HT1080 (cell line): ENCODE data around the gene ADAR. TPM values are rescaled to one million over a fixed set of nuclear protein-coding genes. Genes with fewer than 3 reads are reported as not detected.

Source experiments
- DNase-seq: peaks from one replicate; pipeline ENCODE4 v3.0.0-alpha.2; 2015; ENCODE audit warnings: low read depth
- total RNA-seq: library from RNA; depleted of rRNA; stranded (reverse); fragments of >200 nt; shearing (Covaris generic); gene quantifications from 2 replicates; pipeline ENCODE4 v1.2.3, GENCODE V29; 2014

Gene ADAR
- total RNA-seq, 1 experiment from 2014 or later: 107 TPM

DNA sequence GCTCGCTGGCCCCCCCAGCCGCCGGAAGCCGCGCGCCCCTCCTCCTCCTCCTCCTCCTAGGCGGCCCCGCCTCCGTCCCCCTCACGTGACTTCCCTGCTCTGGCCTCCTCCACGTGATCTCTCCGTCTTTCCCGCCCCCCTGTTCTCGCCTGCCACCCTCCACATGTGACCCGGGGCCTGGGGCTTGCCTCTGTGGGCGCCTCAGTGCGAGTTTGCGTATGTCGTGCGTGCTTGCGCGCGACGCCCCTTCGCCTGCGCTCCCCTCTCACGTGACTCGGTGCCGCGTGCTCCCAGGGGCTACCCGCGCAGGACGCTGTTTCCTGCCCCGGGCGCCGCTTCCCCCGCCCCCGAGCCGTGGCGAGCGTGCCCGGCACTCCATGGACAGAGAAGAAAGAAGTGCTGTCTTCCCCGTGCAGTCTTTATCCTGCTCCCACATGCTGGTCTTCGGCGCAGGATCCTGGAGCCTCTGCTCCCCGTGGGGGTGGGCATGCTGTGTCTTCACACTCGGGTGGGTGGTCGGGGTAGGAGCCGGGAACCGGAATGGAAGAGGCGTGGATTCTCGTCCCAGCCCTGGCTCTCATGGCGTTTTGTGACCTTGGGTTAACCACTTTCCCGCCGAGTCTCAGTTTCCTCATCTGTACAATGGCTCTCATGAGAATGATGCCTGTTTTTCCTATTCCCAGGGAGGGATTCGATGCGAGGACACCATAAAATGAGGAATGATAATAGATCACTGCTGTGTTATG is 49.1 kb downstream of the ADAR start:
- peak; percentile 98 for DNase-seq

DNA sequence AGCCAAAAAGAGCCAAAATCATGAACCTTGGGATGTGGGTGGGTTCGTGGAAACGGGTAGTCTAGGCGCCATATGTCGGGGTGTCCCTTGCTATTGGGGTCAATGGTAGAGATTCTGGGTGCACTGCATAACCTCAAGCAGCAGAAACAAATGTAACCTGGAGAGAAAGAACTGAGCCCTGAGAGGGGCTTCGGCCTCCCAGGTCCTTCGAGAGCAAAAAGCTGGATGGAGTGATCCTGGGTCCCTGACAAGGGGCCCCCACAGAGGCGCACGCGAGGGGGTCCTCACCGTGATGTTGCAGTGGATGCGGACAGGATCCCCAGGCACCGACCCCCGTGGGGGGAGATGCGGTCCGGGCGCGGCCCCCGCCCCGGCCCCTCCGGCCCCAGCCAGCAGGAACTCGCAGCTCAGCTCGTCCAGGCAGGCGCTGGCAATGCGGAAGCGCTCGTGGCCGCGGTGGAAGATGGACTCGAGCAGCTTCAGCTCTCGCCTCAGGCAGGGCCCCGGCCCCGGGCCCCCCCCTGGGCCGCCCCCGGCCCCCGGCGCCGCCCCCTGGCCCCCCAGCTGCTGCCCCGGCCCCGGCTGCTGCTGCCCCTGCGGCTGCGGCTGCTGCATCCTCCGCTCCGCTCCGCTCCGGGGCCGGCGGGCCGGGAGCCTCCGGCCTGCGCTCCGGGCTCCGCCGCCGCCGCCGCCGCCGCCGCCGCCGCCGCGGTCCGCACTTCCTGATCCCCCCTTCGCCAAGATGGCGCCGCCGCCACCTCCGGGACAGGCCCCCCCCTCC is 49.9 kb downstream of the ADAR start, which contains the start of gene UBE2Q1:
TSS of gene UBE2Q1 (minus strand) at position 724 of the 781 bp plus-strand sequence. CDS start at position 615, 109 bp downstream.
- DNase-seq: no peak

DNA sequence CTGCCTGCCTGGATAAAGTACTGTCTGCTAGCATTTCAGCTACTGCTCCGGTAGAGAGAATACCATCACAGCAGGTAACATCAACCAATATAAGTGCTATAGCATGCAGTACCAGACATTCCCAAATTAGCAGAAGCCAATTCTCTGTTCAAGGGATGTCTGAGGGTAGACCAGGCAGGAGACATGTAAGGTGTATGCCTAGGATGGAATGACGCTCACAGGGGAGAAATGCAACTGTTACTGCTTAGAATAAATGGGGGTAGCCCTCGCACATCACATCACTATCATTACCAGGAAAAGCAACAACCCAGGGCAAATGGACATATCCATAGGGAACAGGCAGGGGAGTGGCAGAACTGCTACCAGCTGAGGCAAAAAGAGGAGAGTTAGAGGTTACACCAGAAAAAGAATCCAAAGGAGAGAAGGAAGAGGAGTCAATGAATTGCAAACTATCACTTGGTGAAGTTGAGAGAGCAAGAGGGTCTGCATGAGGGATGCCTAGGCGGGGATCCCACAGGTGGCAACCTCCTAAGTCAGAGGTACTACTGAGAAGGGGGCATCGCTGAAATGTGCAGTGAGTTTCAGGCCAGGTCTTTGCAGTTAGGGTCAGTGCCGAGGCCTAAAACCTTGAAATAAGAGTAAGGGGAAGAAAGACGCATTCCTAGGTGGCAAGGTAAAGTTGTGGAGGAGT is 50.6 kb downstream of the ADAR start:
- no peak for DNase-seq

DNA sequence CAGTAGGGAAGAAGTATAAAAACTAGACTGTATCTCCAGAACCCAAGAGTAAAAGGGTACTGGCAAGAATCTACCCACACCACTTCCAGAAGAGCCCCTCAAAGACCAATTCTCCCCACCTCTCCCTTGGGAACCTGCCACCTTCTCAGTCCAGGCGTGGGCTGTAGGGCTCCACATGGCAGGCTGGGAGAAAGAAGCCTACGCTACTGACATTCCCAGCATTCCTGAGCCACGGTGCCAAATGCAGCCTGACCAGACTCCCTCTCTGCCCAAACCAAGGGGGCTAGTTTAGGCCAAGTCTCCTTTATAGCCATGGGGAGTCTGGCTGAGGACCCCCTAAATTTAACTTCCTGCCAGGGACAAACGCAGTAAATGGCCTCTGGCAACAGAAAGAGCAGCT is 51.6 kb downstream of the ADAR start:
- DNase-seq: no peak

DNA sequence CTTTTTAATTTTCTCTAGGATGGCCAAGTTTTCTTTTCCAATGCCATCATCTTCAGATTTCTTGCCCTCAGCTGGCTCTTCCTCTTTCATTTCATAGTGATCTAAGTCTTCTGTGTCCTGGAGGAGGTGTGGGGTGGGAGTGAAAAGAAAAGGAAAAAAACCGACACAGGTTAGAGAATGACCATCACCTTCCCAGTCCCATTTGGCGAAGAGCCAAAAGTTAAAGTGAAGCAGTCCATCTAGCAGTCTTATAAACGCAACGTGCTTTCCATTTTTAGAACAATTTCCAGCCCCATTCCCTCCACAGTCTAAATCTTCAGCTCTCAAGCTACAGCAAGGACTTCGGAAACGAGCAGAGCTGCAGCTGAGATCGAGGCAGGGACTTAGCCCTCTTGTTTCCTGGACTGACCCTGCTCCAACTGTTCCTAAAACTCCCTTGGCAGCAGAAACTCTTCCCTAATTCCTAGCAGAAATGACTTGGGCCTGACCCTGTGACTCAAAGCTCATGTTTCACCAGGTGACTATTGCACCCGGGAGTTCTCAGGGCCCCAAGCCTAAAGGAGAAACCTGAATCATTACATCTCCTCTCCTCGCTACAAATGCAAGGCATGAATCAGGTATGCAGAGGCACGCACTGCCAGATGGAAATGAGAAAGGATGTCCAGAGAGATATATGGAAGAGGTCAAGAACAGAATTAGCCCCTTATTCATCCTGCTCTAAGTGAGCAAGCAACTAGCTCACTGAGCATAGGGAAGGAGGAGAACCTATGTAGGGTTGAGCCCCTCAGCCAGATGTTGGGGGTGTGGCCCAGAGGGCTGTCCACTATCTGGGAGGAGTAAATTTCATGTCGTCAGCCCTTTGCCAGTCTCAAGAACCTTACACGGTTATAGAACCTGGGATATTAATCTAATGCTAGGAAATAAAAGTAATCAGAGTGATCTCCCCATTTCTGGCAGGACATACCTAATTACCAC is 54.6 kb downstream of the ADAR start:
- DNase-seq: no peak

DNA sequence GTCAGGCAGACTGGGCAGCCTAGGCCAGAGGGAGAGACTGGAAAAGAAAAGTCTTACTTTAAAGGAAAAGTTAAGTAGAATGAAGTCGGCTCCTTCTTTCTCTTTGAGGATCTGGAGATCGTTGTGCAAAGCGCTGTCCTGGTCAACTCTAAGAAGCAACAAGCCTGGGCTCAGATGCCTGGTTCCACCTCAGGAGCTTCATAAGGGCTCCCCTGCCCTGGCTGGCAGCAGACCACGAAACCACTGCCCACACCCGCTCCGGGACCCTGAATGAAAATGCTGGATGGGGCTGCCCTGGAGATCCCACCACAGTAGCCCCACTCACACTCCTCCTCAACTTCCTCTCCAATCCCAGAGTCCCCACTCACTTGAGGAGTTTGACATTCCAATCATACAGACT is 56.0 kb downstream of the ADAR start:
- no peak for DNase-seq

DNA sequence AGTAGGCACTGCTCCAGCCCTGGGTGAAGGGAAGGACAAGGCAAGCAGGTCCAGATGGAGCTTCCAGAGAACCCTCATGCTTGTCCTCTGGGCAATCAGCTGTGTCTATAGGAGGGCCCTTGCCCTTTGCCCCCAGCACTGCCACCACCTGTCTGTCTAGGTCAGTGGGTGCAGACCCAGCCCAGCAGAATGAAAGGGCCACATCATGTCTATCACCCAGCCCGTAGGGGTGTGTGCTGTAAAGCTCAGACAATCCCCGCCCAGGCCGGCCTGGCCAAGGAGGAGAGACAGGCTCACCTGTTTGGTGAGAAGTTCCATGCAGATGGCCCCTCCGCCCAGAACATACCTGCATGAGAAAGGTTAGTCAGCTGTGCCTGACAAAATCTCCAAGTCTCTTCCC is 56.5 kb downstream of the ADAR start:
- no peak for DNase-seq

DNA sequence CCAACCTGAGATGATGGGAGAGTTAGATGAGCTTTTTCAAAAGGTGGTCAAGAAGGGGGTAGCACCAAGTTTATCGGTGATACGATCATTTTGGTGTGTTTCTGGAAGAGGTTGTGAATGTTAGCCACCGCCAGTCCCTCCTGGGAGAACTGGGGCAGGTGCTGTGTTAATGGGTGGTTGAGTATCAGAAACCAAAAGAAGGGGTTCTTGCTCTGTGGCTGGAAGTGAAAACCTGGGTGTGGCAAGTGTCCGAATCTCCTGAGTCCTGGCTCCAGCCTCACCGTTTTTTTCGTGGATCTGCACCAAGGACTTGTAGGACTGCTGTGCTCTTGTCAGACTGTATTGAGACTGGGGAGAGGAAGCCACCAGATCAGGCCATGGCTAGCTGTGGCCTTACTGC is 57.3 kb downstream of the ADAR start:
- no peak for DNase-seq

DNA sequence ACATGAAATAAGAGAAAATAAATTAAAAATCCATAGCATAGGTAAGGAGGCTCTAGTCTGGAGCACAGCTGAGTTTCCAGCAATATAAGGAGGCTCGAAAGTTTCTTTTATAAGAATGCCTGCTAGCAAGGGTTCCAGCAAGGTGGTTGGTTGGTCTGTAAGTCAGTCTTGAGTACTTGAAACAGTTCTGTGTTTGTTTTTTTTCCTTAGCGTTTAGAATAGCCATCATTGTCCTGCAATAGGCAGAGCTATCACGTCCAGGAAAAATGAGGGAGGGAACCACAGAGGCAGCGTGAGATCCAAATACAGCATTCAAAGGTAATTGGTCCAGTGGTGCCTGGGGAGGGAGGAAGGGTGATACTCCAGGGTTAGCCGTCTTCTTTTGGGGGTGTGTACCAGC is 57.9 kb downstream of the ADAR start:
- DNase-seq: no peak

DNA sequence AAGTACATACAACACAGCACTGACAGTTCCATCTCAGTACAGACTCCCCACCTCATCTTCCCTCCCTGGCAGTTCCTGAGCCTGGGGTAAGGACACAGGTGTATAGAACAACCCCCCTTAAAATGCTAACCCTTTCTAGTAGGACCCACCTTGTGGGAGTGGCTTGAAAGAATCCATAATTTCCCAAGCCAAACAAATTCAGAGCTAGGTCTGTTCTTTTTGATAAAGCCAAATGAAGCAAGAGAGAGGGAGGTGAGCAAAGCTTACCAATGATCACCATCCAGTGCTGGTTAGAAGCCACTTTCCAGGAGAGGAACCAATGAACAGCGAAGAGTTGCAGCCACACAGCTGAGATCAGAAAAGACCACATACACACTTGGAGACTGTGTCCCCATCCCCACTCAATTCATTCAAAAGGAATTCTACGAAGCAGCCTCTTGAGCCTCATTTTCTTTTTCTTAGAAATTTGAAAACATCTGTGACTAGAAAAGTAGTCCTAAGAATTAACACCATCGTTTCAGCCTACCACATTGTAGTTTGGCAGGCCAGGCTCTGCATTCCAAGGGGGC is 58.7 kb downstream of the ADAR start:
- DNase-seq: no peak

DNA sequence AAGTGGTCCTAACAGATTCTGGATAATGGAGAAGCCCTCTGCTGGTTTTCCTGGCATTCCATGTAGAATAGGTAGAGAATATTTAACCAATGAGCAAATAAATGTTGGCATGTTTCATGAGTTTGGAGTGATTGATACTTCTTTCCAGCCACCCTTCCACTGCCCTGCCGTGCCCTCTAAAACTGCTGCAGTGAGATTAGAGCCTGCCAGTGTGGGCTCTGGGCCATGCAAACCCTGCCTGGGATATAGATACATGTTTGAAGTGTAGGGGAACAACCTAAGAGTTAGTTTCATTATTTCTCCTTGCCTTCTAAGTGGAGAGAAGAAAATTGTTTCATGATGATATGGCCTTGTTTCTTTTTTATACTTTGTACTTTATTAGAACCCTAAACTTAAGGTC is 60.0 kb downstream of the ADAR start:
- no peak for DNase-seq

DNA sequence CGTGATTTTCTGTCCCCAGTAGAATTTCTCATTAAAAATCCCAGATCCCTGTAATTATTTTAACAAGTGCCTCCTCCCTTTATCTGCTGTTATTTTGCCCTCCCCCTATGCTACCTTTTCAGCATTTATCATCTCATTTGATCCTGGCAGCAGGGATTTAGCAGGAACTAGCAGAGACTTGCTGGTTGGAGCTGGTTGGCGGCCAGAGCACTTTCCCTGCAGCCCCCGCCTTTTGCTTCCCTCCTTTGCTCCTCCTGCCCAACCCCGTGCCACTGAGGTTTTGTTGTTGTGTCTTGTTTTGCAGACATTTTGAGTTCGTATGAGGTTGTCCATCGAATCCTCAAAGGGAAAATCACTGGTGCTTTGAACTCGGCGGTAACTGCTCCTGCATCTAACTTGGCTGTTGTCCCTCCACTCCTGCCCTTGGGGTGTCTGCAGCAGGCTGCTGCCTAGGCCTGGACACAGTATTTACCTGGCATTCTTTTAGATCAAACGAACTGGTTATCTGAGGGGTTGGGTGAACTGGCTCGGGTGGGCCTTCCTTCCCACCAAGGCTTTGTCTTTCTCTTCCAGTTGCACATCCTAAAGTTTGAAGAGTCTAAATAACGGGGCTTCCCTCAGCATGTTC is 60.8 kb downstream of the ADAR start:
- no peak for DNase-seq

DNA sequence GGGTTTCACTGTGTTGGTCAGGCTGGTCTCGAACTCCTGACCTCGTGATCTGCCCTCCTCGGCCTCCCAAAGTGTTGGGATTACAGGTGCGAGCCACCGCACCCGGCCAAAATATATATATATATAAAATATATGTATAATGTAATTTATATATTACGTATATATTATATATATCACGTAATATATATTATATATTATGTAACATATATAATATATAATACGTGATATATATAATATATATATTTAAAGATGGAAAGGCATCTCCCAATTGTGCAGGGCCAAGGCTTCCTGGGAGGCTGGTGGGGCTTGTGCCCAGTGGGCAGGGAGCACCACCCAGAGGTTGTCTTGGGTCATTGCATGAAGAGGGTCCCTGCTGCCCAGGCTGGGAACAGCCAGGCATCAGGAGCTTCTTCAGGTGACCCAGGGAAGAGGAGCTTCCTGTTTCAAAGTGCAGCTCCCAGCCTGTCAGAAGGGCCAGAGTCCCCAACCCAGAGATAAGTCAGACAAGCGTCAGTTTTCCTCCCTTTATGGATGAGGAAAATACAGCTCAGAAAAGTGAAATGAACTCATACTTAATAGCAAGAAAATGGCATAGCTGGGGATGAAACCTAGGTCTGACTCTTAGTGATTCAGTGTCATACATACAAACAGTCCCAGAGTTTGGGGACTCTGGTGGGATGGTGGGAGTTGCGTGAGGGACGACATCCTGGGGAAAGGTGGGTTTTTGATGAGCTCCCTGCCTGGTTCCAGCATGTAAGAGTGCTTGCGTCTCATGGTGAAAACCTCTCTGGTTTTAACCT is 61.5 kb downstream of the ADAR start:
- peak; percentile 65 for DNase-seq

DNA sequence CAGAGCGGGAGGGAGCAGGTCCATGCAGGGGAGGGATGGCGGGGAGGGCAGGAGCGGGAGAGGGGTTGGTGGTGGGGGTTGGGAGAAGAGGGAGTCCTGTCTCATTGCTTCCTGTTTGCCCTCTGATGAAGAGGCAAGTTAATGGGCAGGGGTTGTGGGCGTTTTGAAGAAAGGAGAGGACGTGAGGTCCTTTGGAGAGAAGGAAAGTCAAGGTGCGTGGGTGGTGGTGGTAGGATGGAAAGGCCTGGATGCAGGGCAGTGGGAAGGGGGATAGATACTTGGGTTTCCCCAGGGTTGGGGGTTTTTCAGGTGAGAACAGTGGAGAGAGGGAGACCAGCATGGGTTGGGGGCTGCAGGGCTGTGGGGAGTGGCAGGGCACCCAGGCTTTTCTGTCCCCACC is 66.8 kb downstream of the ADAR start:
- no peak for DNase-seq

DNA sequence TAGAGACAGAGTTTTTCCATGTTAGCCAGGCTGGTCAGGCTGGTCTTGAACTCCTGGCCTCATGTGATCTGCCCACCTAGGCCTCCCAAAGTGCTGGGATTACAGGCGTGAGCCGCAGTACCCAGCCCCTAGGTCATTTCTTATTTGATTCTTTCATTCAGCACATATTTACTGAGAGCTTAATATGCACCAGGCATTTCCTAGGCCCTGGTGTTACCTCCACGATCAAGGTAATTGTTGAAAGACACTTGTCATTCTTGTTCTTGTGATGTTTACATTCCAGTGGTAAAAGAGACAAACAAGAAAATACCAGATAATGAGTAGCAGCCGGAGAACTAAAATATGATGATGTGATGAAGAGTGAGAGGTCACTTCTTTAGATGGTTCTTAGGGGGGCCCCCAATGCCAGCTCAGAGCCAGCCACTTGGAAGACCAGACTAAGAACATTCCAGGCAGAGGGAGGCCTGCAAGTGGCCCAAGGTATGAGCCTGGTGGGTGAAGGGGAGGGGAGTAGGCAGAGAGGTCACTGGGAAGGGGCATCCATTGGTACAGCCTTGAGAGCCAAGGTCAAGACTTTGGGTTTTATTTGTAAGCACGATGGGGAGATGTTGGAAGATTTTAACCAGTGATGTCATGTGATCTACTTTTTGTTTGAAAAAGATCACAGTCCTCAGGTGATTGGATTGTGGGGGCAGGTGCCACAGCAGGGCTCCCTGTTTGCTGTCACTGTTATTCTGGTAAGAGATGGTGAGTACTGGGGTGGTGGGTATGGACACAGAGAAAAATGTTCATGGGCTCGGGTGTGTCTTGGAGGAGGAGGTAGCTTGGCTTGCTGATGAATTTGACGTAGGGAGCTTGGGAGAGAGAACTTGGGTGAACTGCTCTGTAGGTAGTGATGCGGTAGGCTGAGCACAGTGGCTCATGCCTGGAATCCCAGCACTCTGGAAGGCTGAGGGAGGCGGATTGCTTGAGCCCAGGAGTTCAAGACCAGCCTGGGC is 68.2 kb downstream of the ADAR start:
- no peak for DNase-seq

DNA sequence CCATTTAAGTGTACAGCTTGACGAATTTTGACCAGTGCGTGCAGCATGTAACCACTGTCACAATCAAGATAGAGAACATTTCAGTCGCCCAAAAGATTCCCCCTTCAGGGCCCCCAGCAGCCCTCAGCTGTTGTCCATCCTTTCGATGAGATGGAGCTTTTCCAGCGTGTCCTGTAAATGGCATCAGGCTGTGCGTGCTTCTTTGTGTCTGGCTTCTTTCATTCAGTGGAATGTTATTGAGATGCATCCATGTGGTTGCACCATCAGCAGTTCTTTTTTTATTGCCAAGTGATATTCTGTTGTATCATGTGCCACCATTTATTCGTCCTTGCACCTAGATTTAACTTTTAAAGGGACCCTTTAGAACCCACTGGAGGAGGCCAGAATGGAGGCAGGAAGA is 71.4 kb downstream of the ADAR start:
- DNase-seq: no peak

DNA sequence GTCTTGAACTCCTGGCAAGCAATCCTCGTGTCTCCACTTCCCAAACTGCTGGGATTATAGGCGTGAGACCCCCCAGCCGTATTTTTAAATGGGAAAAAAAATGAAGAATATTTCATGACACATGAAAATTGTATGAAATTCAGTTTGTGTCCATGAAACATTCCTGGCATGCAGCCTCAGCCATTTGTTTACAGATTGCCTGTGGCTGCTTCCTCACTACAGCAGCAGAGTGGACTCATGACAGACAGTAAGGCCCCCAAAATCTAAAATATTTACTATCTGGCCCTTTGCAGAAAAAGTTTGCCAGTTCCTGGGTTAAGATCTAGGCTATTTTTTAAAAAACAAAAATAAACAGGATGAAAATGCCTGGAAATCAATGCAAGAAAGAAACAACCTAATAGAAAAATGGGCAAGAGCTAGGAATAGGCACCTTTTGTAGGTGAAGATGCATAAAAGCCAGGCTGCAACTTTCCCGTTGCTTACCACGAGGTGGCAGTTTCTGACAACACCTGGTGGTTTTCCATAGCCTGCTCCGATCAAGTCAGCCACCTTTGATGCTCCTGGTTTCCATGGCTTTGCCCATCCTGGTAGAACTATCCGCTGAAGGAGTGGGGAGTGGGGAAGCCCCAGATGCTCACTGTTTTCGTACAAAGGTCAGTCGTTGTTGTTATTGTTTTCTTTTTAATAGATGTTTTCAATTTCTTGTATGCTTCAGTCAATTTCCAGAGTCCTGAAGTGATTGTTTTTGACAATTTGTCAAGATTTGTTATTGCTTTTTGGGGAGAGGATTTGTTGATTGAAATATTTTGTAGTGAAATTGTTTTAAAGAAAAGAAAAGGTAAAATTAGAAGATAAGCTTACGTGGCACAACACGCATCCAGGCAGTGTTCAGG is 73.8 kb downstream of the ADAR start:
- DNase-seq: peak; percentile 22
